Duodenal mucosa (tissue), 2 donors: ENCODE data around the gene SRM.
"Not testable (repeated sequence)": the region's sequence is repeated elsewhere in the genome, so short reads cannot be mapped to it uniquely, and the experiment has no call there.

ENCODE experiments used
- H3K27ac ChIP-seq: one replicate; pipeline ENCODE4 v1.7.0; 2013; ENCODE audit warnings: low read depth, low read length
- H3K27me3 ChIP-seq, 2 donors: one replicate each; pipeline ENCODE4 v1.7.0; 2013; ENCODE audit warnings: low read length in 2 of 2, control low read depth in 1 of 2; ENCODE audit not compliant: insufficient read depth in 2 of 2, control insufficient read depth in 1 of 2
- H3K36me3 ChIP-seq, 2 donors: one replicate each; pipeline ENCODE4 v1.7.0; 2013; ENCODE audit warnings: low read length in 2 of 2, control low read depth in 1 of 2; ENCODE audit not compliant: insufficient read depth in 2 of 2, control insufficient read depth in 1 of 2
- H3K4me1 ChIP-seq, 2 donors: one replicate each; pipeline ENCODE4 v1.7.0; 2013; ENCODE audit warnings: low read length in 2 of 2, control low read depth in 1 of 2; ENCODE audit not compliant: insufficient read depth in 2 of 2, control insufficient read depth in 1 of 2
- H3K4me3 ChIP-seq, 2 donors: one replicate each; pipeline ENCODE4 v1.7.0; 2013; ENCODE audit warnings: low read length in 2 of 2, low read depth in 1 of 2
- H3K9ac ChIP-seq, 2 donors: one replicate each; pipeline ENCODE4 v1.7.0; 2013; ENCODE audit warnings: low read length in 2 of 2, low read depth in 1 of 2
- H3K9me3 ChIP-seq, 2 donors: one replicate each; pipeline ENCODE4 v1.7.0; 2013; ENCODE audit warnings: low read length in 2 of 2, control low read depth in 1 of 2; ENCODE audit not compliant: control insufficient read depth in 1 of 2

Gene SRM

DNA sequence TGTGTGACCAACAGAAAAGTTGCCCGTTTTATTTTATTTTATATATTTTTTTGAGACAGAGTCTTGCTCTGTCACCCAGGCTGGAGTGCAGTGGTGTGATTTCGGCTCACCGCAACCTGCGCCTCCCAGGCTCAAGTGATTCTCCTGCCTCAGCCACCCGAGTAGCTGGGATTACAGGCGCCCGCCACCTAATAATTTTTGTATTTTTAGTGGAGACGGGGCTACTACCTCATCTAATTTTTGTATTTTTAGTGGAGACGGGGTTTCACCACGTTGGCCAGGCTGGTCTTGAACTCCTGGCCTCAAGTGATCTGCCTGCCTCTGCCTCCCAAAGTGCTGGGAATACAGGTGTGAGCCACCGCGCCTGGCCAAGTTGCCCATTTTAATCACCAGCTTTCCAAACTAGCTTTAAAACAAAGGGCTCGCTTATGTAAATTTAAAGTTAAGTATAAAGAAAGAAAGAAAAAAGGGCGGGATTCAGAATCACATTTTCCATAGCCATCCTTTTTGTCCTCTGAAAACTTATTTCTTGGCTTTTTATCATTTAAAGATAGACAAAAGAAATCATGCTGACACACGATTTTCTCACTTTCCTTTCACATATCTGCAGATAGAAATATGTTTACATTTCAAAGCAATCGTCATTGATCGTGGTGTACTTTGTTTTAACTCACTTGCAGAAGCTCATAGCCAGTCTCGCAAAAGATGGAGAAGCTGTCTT is 22.6 kb downstream of the SRM start:
- not testable (repeated sequence) for H3K36me3 ChIP-seq, H3K27ac ChIP-seq, H3K4me1 ChIP-seq, H3K9ac ChIP-seq, H3K4me3 ChIP-seq, H3K27me3 ChIP-seq, H3K9me3 ChIP-seq

DNA sequence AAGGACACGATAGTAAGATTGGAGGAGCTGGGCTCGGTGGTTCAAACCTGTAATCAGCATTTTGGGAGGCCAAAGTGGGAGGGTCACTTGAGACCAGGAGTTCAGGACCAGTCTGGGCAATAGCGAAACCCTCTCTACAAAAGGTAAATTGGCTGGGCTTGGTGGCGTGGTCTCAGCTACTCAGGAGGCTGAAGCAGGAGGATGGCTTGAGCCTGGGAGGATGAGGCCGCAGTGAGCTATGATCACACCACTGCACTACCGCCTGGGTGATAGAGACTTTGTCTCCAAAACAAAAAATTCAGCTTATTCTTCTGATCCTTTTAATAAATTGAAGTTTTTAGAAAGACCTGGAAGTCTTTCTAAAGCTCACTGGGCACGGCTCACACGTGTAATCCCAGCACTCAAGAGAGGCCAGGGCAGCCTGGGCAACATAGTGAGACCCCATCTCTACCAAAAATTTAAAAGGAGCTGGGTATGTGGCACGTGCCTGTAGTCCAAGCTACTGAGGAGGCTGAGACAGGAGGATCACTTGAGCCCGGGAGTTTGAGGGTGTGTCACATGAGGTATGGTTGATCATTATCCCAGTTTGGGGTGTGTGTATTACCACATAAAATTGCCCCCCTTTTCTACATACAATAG is 28.1 kb downstream of the SRM start:
- Histone ChIP-seq H3K9me3 (no peaks in the 10 kb centered on the region), H3K4me3 (no peak overlapping the region), H3K9ac (no peak overlapping the region), H3K4me1 (no peaks in the 10 kb centered on the region), H3K27ac (no peak overlapping the region), H3K27me3 (no peaks in the 10 kb centered on the region), H3K36me3 (peaks cover 9 to 19% of the 10 kb centered on the region in 2 donors)

DNA sequence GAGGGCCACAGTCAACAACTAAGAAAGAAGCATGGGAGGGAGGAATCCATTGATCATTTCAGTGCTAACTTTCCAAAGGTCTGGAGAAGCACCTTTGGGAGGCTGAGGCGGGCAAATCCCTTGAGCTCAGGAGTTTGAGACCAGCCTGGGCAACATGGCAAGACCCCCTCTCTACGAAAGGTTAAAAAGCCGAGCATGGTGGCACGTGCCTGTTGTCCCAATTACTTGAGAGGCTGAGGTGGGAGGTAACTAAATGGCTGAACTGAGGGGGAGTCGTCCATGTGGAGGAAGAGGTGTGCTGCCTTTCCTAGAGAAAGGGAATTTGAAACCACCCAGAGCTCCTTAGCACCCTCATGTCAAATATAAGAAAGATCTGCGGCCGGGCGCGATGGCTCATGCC is 29.0 kb downstream of the SRM start:
- Histone ChIP-seq H3K27ac (no peak overlapping the region), H3K27me3 (no peaks in the 10 kb centered on the region), H3K9me3 (no peaks in the 10 kb centered on the region), H3K4me3 (no peak overlapping the region), H3K4me1 (no peaks in the 10 kb centered on the region), H3K9ac (no peak overlapping the region), H3K36me3 (peaks cover 14 to 27% of the 10 kb centered on the region in 2 donors)

DNA sequence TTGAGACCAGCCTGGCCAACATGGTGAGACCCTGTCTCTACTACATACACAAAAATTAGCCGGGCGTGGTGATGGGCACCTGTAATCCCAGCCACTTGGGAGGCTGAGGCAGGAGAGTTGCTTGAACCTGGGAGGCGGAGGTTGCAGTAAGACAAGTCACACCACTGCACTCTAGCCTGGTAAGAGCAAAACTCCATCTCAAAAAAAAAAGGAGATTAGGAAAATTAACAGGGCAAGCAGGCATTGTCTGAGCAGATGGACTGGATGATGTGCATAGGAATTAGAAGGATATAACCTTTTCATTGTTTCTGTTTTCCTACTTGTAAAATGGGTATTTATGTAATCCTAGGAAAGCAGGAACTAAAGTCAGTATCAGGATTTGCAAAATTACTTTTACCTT is 31.8 kb downstream of the SRM start:
- Histone ChIP-seq H3K36me3 (peaks cover 21 to 53% of the 10 kb centered on the region in 2 donors), H3K27me3 (no peaks in the 10 kb centered on the region), H3K27ac (no peak overlapping the region), H3K9me3 (no peaks in the 10 kb centered on the region), H3K9ac (no peak overlapping the region), H3K4me3 (no peak overlapping the region), H3K4me1 (no peaks in the 10 kb centered on the region)

DNA sequence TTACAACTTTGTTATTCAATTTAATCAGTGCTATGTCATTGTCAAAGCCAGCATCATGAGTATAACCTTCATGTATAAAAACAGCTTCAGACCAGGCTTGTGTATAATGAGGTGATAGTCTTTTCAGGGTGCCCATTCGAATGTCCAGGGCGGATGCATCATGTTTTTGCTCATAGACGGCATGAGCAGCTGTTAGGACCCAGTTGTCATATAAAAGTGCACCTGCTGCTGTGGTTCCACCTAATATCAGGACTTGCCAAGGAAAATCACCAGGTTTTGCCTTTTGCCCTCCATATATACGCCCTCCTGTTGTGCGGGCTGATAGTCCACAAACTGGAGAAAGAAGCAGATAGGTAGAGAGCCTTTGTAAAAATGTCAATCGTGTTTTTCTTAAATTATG is 32.5 kb downstream of the SRM start:
- no peaks in the 10 kb centered on the region for H3K9me3 ChIP-seq
- H3K27me3 ChIP-seq: no peaks in the 10 kb centered on the region
- no peak overlapping the region for H3K4me3 ChIP-seq
- H3K36me3 ChIP-seq: peaks cover 22 to 58% of the 10 kb centered on the region in 2 donors
- H3K9ac ChIP-seq: no peak overlapping the region
- H3K27ac ChIP-seq: no peak overlapping the region
- H3K4me1 ChIP-seq: no peaks in the 10 kb centered on the region

DNA sequence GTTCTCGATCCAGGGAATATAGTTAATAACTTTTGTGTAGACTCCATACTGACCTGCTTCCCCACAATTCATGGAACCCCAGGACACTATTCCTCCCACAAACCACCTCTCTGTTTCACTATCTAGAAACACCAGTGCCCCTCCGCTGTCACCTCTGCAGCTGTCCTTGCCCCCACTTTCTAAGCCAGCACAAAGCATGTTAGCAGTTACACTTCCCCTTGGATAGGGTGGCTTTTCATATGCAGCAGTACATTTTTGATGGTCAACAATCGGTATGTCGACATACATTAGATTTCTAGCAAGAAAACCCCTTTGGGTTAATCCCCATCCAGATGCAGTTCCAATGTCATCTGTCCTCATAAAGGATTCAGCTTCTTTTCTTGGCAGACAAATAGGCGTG is 32.9 kb downstream of the SRM start:
- Histone ChIP-seq H3K36me3 (peaks cover 26 to 62% of the 10 kb centered on the region in 2 donors), H3K27me3 (no peaks in the 10 kb centered on the region), H3K4me1 (no peaks in the 10 kb centered on the region), H3K9me3 (no peaks in the 10 kb centered on the region), H3K4me3 (no peak overlapping the region), H3K27ac (no peak overlapping the region), H3K9ac (no peak overlapping the region)

DNA sequence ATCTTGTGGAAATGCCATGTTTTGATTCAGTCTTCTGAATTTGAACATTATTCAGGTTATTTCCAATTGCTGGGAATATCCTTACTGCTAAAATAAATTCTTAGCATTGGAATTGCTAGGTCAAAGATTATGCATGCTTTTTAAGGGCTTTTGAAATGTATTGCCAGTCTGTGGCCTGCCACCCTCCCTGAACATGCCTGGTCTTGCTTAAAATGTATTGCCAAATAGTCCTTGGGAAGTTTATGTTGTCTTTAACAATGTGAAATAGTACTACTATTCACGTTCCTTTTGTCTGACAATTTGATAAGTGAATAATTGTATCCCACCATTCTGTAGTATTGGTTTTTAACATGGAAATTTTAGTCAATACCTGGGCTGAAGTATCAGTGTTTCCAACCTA is 33.8 kb downstream of the SRM start:
- peaks cover 32 to 71% of the 10 kb centered on the region in 2 donors for H3K36me3 ChIP-seq
- no peak overlapping the region for H3K9ac ChIP-seq

DNA sequence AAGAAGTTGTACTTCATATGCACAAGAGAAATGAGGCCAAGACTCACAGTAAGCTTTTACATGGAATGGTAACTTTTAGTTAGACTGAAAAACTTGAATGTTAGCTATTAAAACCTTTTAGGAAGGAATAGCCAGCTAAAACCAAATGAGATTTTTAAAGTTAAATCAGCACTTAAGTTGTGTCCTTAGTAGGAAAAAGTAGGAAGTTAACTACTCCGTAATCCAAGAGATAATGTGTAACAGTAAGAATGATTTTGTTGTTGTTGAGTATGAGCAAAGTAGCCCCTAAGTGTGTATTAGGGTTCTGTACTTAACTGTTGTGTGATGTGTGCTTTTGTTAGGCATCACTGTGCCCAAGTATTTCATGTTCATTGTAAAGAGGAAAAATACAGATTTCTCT is 34.2 kb downstream of the SRM start:
- no peaks in the 10 kb centered on the region for H3K27me3 ChIP-seq
- no peak overlapping the region for H3K27ac ChIP-seq
- H3K4me1 ChIP-seq: no peaks in the 10 kb centered on the region
- H3K4me3 ChIP-seq: no peak overlapping the region
- no peaks in the 10 kb centered on the region for H3K9me3 ChIP-seq
- peaks cover 32 to 75% of the 10 kb centered on the region in 2 donors for H3K36me3 ChIP-seq
- H3K9ac ChIP-seq: no peak overlapping the region

More for the DNA sequence above, 33.8 kb downstream of the SRM start:
- H3K4me1 ChIP-seq: no peaks in the 10 kb centered on the region
- no peak overlapping the region for H3K4me3 ChIP-seq
- no peak overlapping the region for H3K27ac ChIP-seq
- no peaks in the 10 kb centered on the region for H3K27me3 ChIP-seq
- H3K9me3 ChIP-seq: no peaks in the 10 kb centered on the region

DNA sequence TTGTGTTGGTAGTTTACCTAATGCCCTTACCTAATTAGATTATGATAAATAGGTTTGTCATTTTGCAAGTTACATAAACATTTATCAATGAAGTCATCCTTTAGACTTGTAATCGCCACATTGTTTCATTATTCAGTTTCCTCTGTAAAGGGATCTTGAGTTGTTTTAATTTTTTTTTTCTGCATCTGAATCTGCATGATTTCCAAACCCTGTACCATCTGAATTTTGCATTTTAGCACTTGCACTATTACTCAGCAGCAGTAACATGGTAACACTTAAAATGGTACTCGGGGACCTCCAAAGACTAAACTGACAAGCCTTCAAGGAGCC is 35.0 kb downstream of the SRM start:
- Histone ChIP-seq H3K9me3 (no peaks in the 10 kb centered on the region), H3K36me3 (peaks cover 32 to 75% of the 10 kb centered on the region in 2 donors), H3K4me1 (no peaks in the 10 kb centered on the region), H3K4me3 (no peak overlapping the region), H3K27me3 (no peaks in the 10 kb centered on the region), H3K9ac (no peak overlapping the region), H3K27ac (no peak overlapping the region)

DNA sequence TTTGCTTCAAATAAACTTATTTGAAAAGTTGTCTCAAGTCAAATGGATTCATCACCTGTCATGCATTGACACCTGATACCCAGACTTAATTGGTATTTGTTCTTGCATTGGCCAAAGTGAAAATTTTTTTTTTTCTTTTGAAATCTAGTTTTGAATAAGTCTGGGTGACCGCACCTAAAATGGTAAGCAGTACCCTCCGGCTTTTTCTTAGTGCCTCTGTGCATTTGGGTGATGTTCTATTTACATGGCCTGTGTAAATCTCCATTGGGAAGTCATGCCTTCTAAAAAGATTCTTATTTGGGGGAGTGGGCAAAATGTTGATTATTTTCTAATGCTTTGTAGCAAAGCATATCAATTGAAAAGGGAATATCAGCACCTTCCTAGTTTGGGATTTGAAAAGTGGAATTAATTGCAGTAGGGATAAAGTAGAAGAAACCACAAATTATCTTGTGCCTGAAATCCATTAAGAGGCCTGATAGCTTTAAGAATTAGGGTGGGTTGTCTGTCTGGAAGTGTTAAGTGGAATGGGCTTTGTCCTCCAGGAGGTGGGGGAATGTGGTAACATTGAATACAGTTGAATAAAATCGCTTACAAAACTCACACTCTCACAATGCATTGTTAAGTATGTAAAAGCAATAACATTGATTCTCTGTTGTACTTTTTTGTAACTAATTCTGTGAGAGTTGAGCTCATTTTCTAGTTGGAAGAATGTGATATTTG is 35.5 kb downstream of the SRM start:
- H3K9ac ChIP-seq: no peak overlapping the region
- no peaks in the 10 kb centered on the region for H3K4me1 ChIP-seq
- H3K9me3 ChIP-seq: no peaks in the 10 kb centered on the region
- no peak overlapping the region for H3K27ac ChIP-seq
- no peaks in the 10 kb centered on the region for H3K27me3 ChIP-seq
- H3K4me3 ChIP-seq: no peak overlapping the region
- peaks cover 34 to 78% of the 10 kb centered on the region in 2 donors for H3K36me3 ChIP-seq
